ENCODE measurements around the gene OTOS.

The OTOS gene

GRCh38 chr2:240134956-240135520 lies 5.4 kb downstream of the OTOS start:
- H3K4me3 ChIP-seq (ENCODE audit: extremely low read depth, insufficient read depth, low read length, poor library complexity, severe bottlenecking), result peak overlapping the region; percentile 93
- H3K36me3 ChIP-seq (ENCODE audit: control insufficient read depth, insufficient read depth, low read length), result peaks cover 36% of the 10 kb centered on the region
- WGBS, 2 experiments (ENCODE audit: insufficient coverage in 2 of 2), result 78 to 83% methylated on average over 15 of the region's 15 CpGs
- H3K27ac ChIP-seq (ENCODE audit: low read depth, low read length, severe bottlenecking), result no peak overlapping the region
- no peaks in the 10 kb centered on the region for H3K9me3 ChIP-seq (ENCODE audit: control insufficient read depth, low read length)
- H3K4me1 ChIP-seq (ENCODE audit: control insufficient read depth, insufficient read depth, low read length, poor library complexity, severe bottlenecking), result peaks cover 7% of the 10 kb centered on the region

GRCh38 chr2:240134466-240134865 lies 6.0 kb downstream of the OTOS start:
- 89 to 90% methylated on average over 6 of the region's 6 CpGs for whole genome bisulfite sequencing, 2 experiments (ENCODE audit: insufficient coverage in 2 of 2)
- no peaks in the 10 kb centered on the region for H3K9me3 ChIP-seq (ENCODE audit: control insufficient read depth, low read length)
- H3K4me3 ChIP-seq (ENCODE audit: extremely low read depth, insufficient read depth, low read length, poor library complexity, severe bottlenecking), result peak overlapping the region; percentile 93
- H3K4me1 ChIP-seq (ENCODE audit: control insufficient read depth, insufficient read depth, low read length, poor library complexity, severe bottlenecking), result peaks cover 7% of the 10 kb centered on the region
- H3K27ac ChIP-seq (ENCODE audit: low read depth, low read length, severe bottlenecking), result no peak overlapping the region
- H3K36me3 ChIP-seq (ENCODE audit: control insufficient read depth, insufficient read depth, low read length), result peaks cover 42% of the 10 kb centered on the region

- Histone ChIP-seq H3K4me1 (ENCODE audit: control insufficient read depth, insufficient read depth, low read length, poor library complexity, severe bottlenecking) (peaks cover 7% of the 10 kb centered on the region), H3K9me3 (ENCODE audit: control insufficient read depth, low read length) (no peaks in the 10 kb centered on the region), H3K27ac (ENCODE audit: low read depth, low read length, severe bottlenecking) (no peak overlapping the region), H3K4me3 (ENCODE audit: extremely low read depth, insufficient read depth, low read length, poor library complexity, severe bottlenecking) (no peak overlapping the region), H3K36me3 (ENCODE audit: control insufficient read depth, insufficient read depth, low read length) (peaks cover 52% of the 10 kb centered on the region)
- 93 to 94% methylated on average over 10 of the region's 10 CpGs for WGBS, 2 experiments (ENCODE audit: insufficient coverage in 2 of 2)
These were observed 7.1 kb downstream of the OTOS start for GRCh38 chr2:240133401-240133800.

DNA sequence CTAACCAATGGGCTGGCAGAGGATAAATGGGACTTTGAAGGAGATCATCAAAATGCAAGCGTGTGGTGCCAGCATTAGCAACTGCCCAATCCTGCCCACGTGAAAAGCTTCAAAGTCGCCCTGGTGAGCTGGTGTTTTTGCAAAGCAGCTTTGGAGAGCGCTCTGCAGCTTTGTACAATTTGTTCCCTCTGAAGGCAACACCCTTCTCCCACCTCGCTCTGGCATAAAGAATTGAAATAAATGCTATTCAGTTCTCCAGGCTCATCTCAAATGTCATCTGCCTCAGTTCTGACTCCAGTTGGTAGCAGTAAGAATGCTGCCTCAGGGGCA lies 7.8 kb downstream of the OTOS start:
- Histone ChIP-seq H3K4me3 (ENCODE audit: extremely low read depth, insufficient read depth, low read length, poor library complexity, severe bottlenecking) (no peak overlapping the region), H3K36me3 (ENCODE audit: control insufficient read depth, insufficient read depth, low read length) (peaks cover 60% of the 10 kb centered on the region), H3K4me1 (ENCODE audit: control insufficient read depth, insufficient read depth, low read length, poor library complexity, severe bottlenecking) (peaks cover 7% of the 10 kb centered on the region), H3K27ac (ENCODE audit: low read depth, low read length, severe bottlenecking) (no peak overlapping the region), H3K9me3 (ENCODE audit: control insufficient read depth, low read length) (no peaks in the 10 kb centered on the region)
- 97 to 98% methylated on average over 5 of the region's 5 CpGs for WGBS, 2 experiments (ENCODE audit: insufficient coverage in 2 of 2)

GRCh38 chr2:240131941-240132650 lies 8.4 kb downstream of the OTOS start:
- 93 to 98% methylated on average over 15 to 22 of the region's 22 CpGs for WGBS, 2 experiments (ENCODE audit: insufficient coverage in 2 of 2)
- H3K4me3 ChIP-seq (ENCODE audit: extremely low read depth, insufficient read depth, low read length, poor library complexity, severe bottlenecking), result no peak overlapping the region
- H3K9me3 ChIP-seq (ENCODE audit: control insufficient read depth, low read length), result no peaks in the 10 kb centered on the region
- H3K36me3 ChIP-seq (ENCODE audit: control insufficient read depth, insufficient read depth, low read length), result peaks cover 63% of the 10 kb centered on the region
- peaks cover 7% of the 10 kb centered on the region for H3K4me1 ChIP-seq (ENCODE audit: control insufficient read depth, insufficient read depth, low read length, poor library complexity, severe bottlenecking)
- no peak overlapping the region for H3K27ac ChIP-seq (ENCODE audit: low read depth, low read length, severe bottlenecking)

DNA sequence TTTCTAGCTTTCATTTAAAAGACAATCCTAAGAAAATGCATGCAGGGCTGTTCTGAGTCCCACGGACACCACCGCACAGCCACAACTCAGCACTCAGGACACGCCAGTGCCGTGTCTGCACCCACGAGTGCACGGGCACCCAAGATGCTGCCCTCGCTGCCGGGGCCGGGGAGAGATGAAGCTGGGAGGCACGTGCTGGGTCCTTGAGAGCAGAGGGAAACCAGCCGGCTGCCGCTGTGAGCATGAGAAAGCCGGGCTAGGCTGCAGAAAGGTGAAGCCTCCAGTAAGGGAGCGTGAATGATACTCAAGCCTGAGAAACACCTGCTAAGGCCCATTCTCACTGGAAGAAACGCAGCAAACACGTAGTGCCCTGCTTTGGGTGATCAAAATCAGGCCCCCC lies 9.2 kb downstream of the OTOS start:
- Histone ChIP-seq H3K27ac (ENCODE audit: low read depth, low read length, severe bottlenecking) (no peak overlapping the region), H3K36me3 (ENCODE audit: control insufficient read depth, insufficient read depth, low read length) (peaks cover 63% of the 10 kb centered on the region), H3K4me1 (ENCODE audit: control insufficient read depth, insufficient read depth, low read length, poor library complexity, severe bottlenecking) (peaks cover 7% of the 10 kb centered on the region), H3K4me3 (ENCODE audit: extremely low read depth, insufficient read depth, low read length, poor library complexity, severe bottlenecking) (no peak overlapping the region), H3K9me3 (ENCODE audit: control insufficient read depth, low read length) (no peaks in the 10 kb centered on the region)
- 92 to 94% methylated on average over 12 to 16 of the region's 16 CpGs for WGBS, 2 experiments (ENCODE audit: insufficient coverage in 2 of 2)

DNA sequence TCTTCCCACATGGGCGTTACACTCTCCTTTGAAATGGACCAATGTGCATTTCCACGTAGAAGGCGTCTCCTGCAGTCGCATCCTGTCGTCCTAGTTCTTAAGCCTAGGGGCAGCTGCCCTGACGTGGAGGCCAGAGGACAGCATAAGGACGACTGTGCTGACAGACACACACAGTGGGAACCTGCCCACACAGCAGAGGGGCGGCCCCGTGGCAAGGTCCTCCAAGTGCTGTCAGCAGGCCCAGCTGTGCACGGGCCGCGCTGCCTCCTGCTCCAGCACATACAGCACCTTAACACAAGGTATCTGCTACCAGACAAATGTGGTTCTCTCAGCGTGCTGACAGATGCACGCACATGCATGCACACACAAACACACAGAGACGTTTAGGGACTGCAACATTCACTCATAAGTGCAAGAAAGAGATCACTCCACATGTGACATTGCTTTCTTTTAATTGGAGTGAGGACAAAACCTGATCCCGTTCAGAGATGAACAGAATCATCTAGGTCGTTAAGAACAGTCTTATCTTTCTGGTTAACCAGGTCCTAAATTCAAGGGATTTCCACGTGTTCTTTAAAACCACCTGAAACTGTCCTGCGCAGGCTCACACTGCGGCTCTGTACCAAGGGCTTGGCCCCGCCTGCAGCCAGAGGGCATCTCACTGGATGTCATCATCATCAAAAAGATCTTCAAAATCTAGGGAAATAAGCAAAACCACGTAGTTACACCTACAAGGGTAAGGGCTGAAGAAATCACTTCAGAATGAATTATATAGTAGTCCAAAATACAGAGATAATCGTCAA lies 9.9 kb downstream of the OTOS start:
- WGBS, 2 experiments (ENCODE audit: insufficient coverage in 2 of 2), result 94 to 97% methylated on average over 15 to 22 of the region's 23 CpGs
- Histone ChIP-seq H3K27ac (ENCODE audit: low read depth, low read length, severe bottlenecking) (no peak overlapping the region), H3K36me3 (ENCODE audit: control insufficient read depth, insufficient read depth, low read length) (peaks cover 63% of the 10 kb centered on the region), H3K4me3 (ENCODE audit: extremely low read depth, insufficient read depth, low read length, poor library complexity, severe bottlenecking) (no peak overlapping the region), H3K9me3 (ENCODE audit: control insufficient read depth, low read length) (no peaks in the 10 kb centered on the region), H3K4me1 (ENCODE audit: control insufficient read depth, insufficient read depth, low read length, poor library complexity, severe bottlenecking) (peaks cover 7% of the 10 kb centered on the region)

DNA sequence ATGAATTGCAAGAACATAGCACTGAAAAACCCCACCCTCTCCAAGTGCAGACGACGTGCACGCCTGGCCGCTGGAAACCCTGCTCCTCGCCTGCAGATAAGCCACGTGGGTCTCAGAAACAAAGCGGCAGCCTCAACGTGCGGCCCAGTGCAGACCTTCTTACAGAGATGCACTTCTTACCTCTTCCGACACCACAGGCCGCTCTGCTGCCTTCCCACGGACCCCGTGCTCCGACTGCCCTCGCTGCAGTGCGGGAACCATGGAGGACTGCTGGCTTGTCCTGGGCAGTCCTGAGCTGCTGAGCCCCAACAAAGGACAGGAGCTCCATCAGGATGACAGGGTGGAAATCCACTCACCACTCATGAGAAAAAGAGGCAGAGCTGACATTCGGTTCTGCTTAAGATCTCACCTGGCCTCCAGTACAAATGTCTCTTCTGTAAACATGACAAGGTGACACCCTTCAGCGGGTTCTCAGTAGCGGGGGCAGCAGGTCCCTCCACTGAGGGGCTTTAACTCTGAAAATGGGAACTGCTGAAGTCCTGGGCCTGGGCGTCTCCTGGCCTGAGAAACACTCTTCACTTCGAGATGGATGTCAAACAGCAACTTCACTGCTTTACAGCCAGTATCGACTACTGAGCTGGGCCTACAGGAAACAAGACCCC lies 10.6 kb downstream of the OTOS start:
- Histone ChIP-seq H3K9me3 (ENCODE audit: control insufficient read depth, low read length) (no peaks in the 10 kb centered on the region), H3K27ac (ENCODE audit: low read depth, low read length, severe bottlenecking) (no peak overlapping the region), H3K4me3 (ENCODE audit: extremely low read depth, insufficient read depth, low read length, poor library complexity, severe bottlenecking) (no peak overlapping the region), H3K36me3 (ENCODE audit: control insufficient read depth, insufficient read depth, low read length) (peaks cover 63% of the 10 kb centered on the region), H3K4me1 (ENCODE audit: control insufficient read depth, insufficient read depth, low read length, poor library complexity, severe bottlenecking) (peaks cover 6% of the 10 kb centered on the region)
- WGBS, 2 experiments (ENCODE audit: insufficient coverage in 2 of 2), result 94 to 97% methylated on average over 21 to 22 of the region's 22 CpGs

DNA sequence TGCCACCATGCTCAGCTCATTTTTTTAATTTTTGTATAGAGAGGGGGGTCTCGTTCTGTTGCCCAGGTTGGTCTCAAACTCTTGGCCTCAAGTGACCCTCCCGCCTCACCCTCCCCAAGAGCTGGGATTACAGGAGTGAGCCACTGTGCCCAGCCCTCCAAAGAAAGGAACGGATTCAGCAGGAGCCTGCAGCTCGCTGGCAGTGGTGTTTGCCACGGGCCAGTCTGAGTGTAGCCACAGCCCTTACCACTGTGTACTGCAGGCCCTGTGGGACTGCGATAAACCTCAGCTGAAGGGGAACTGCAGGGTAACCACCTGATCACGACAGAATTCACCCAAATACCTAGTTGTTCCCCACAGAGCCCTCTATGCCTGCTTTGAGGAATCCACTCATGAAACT lies 11.1 kb downstream of the OTOS start:
- Histone ChIP-seq H3K4me1 (ENCODE audit: control insufficient read depth, insufficient read depth, low read length, poor library complexity, severe bottlenecking) (peaks cover under 1% of the 10 kb centered on the region), H3K9me3 (ENCODE audit: control insufficient read depth, low read length) (no peaks in the 10 kb centered on the region), H3K27ac (ENCODE audit: low read depth, low read length, severe bottlenecking) (no peak overlapping the region), H3K4me3 (ENCODE audit: extremely low read depth, insufficient read depth, low read length, poor library complexity, severe bottlenecking) (no peak overlapping the region), H3K36me3 (ENCODE audit: control insufficient read depth, insufficient read depth, low read length) (peaks cover 63% of the 10 kb centered on the region)
- 94% methylated on average over 5 to 7 of the region's 7 CpGs for WGBS, 2 experiments (ENCODE audit: insufficient coverage in 2 of 2)

DNA sequence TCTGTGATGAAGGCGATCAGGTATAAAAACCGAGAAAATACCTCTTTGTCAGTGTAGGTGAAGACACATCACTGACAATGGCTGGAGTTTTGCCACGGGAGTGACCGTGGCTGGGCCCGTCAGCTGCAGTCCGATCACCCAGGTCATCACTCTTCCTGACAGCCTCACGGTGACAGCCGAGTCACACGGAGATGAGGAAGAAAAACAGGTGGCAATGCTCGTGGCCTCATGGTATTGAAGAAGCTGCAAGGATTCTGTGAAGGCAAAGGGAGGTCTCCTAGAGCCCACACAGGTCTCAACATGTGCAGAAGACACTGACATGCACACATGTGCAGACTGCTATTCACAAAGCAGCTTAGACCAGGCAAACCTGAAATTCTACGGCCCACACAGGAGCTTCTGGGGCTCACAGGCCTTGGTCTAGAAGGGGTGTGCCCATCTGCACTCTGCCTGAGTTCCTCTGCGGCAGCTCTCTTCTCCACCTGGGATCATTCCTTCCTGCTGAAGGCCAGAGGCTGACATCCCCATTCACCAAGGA lies 11.8 kb downstream of the OTOS start:
- 93 to 94% methylated on average over 12 of the region's 12 CpGs for WGBS, 2 experiments (ENCODE audit: insufficient coverage in 2 of 2)
- Histone ChIP-seq H3K36me3 (ENCODE audit: control insufficient read depth, insufficient read depth, low read length) (peaks cover 62% of the 10 kb centered on the region), H3K4me3 (ENCODE audit: extremely low read depth, insufficient read depth, low read length, poor library complexity, severe bottlenecking) (no peak overlapping the region), H3K4me1 (ENCODE audit: control insufficient read depth, insufficient read depth, low read length, poor library complexity, severe bottlenecking) (no peaks in the 10 kb centered on the region), H3K9me3 (ENCODE audit: control insufficient read depth, low read length) (no peaks in the 10 kb centered on the region), H3K27ac (ENCODE audit: low read depth, low read length, severe bottlenecking) (no peak overlapping the region)
